ENCODE data around the gene GPR143.

Gene GPR143

GRCh38 chrX:9767375-9767774 lies 1.7 kb upstream of the GPR143 start:
- no peak for DNase-seq

DNA sequence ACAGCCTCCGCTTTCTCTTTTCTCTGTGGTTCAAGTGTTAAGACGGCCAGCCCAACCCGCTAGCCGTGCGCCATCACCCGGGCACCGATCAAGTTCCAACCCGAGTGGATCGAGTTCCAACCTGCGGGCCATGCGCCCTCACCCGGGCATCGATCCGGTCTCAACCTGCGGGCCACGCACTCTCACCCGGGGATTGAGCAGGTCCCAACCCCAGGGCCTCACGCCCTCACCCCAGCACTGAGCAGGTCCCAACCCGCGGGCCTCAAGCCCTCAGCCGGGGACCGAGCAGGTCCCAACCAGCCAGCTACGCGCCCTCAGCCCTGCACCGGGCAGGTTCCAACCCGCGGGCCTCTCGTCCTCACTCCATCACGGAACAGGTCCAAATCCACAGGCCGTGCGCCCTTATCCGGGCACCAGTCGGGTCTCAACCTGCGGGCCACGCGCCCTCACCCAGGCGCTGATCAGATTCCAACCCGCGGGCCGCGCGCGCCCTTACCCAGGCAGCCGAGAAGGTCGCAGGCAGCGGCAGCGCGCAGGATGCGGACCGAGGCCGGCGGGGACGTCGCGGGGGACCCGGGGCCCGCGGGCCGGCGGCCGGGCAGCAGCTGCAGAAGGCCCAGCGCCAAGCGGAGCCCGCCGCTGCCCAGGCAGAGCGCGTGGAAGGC lies 443 bp downstream of the GPR143 start:
- no peak for DNase-seq

- DNase-seq = no peak
These were observed 6.3 kb downstream of the GPR143 start for GRCh38 chrX:9759337-9759736.

DNA sequence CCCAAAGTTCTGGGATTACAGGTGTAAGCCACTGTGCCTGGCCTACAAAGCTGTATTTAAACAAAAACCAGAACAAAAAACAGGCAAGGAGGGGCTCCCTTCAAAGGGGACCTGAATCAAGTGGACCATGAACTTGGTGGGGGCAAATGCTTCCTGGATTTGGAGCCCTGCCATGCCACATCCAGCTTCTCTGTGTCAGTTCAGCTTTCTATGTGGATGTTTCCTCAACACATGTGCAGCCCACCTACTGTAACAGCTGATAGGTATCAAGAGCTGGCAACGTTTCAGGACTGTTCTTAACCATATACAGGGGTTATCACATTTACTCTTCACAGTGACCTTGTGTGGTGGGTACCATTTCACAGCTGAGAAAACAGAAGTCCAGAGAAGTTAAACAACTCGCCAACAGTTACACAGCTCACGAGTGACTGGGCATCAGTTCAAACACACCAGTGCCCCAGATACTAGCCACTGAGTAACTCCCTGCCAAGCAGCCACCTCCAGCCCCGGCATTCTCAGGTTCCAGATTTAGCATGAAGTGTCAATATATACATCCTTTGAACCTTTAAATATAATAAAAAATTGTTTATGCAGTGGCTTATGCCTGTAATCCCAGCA lies 7.5 kb downstream of the GPR143 start:
- DNase-seq = no peak

- DNase-seq = no peak
These were observed 8.3 kb downstream of the GPR143 start for GRCh38 chrX:9757366-9757765.

- DNase-seq = no peak
These were observed 16.4 kb downstream of the GPR143 start for GRCh38 chrX:9749146-9749692.

DNA sequence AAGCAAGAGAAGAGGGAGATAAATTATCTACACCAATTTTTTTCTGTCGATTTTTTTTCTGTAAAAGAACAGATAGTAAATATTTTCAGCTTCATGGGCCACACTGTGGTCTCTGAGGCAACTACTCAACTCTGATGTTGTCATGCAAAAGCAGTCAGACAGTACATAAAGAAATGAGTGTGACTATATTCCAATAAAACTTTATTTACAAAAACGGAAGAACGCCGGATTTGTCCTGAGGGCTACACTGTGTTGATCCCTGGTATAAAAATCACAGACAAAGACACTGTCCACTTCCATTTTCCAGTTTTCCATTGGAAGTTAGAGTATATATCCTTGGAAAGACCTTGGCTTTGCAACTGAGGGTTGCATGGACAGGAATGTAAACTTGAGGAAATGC lies 18.0 kb downstream of the GPR143 start:
- DNase-seq = no peak

- peak; percentile 57 for DNase-seq
These were observed 19.3 kb downstream of the GPR143 start for GRCh38 chrX:9746148-9746888.

DNA sequence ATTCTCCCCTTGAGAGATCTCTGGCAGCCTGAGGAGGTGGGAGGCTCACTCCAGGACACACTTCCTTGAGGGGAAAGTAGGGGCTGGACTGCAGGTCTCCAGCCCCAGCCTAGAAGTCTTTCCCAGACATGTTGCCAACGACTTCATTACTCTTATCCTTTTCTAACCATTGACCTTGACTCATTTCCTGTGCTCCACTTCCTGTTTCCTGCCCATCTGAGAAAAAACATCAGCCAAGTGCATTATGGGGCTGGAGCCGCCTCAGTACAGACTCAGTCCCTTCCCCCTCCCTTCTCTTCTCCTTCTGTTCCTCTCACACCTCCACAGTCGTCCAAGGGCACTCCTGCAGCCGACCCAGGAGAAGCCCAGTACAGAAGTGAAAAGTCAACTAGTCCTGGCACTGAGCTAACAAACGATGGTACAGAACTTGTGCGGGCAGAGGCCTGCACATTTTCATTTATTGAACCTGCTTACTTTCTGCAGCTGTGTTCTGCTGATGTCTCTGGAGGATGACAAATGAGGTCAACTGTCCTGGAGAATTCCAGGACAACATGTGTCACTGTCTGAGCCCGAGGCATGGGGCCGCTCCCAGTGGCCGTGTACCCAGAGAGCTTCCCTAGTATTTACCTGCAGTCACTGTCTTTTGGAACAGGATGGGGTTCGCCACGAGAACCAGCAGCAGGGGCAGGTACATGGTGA lies 20.1 kb downstream of the GPR143 start:
- DNase-seq = peak; percentile 11

DNA sequence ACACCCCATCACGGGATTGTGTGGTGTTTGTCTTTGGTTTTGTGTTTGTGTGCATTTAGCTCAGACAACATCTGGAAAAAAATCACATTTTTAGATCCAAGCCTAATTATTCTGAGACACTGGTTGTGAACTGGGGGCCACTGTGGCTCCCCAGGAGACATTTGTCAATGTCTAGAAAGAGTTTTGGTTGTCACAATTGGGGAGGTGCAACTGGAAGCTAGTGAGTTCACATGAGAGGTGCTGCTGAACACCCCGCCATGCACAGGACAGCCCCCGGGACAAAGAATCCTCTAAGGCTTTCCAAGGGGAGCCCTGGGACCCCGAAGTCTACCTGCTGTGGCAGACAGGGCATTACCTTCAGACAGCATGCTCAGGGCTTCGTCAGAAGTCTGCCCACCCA lies 26.5 kb downstream of the GPR143 start:
- DNase-seq = no peak

DNA sequence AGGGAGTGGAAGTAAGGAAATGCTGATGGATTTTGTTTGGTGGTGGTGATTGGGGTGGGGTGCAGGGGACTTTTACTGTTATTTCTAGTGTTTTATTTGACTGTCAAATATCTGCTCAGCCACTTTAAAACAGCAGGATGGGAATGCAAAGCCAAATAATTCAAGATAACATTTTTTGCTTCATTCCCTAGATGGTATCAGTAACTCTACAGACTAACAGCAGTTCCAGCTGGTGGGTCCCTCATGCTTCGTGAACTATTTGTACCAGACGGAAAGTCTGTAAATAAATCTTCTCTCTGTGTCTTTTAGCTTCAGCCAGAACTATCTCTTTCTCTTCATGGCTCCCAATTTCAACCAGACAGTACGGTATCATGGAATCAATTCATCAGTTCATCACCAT lies 27.5 kb downstream of the GPR143 start:
- DNase-seq = no peak

DNA sequence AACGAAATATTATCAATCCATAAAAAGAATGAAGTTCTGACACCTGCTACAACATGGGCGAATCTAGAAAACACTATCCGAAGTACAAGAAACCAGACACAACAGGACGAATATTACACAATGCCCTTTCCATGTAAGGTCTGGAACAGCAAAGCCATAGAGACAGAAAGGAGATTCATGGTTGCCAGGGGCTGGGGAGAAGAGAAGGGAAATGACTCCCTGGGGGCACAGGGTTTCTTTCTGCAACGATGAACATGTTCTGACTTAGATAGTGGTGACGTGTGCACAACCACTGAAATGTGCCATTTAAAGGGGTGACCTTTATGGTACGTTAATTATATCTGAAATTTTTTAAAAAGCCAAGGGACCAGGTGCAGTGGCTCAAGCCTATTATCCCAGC lies 28.3 kb downstream of the GPR143 start:
- DNase-seq = no peak

GRCh38 chrX:9730752-9731151 lies 34.9 kb downstream of the GPR143 start:
- DNase-seq = no peak

- DNase-seq = no peak
These were observed 35.6 kb downstream of the GPR143 start for GRCh38 chrX:9730078-9730477.

DNA sequence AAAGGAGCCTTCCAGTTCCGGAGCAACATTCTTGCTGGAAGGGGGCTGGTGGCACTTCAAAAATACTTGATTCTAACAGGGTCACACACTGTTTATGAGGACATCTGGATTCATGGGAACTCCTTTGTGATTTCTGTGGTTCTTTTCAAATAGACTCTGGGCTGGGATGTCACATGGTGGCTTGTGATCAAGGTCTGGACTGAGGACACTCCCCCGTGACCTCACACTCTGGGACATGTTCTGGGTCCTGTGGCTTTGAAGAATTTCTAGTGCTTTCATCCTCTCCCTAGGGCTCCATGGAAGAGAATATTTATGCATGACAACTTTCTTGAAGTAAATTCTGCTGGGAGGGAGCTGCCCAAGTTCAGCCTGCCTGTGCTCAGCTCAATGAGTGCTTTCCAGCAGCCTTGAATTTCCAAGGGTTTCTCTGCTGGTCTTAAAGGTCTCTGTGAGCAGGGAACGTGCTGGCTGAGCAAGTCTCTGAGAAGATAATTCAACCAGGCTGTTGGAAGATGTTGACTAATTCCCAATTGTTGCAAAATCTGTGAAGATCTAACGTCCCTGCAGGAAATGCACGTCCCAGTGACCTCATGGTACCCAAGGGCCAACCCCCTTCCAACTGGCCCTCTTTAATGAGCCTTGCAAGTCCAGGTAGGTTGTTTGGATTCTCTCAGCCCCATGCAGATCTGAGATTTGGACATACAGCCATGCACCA lies 36.3 kb downstream of the GPR143 start:
- peak; percentile 13 for DNase-seq

DNA sequence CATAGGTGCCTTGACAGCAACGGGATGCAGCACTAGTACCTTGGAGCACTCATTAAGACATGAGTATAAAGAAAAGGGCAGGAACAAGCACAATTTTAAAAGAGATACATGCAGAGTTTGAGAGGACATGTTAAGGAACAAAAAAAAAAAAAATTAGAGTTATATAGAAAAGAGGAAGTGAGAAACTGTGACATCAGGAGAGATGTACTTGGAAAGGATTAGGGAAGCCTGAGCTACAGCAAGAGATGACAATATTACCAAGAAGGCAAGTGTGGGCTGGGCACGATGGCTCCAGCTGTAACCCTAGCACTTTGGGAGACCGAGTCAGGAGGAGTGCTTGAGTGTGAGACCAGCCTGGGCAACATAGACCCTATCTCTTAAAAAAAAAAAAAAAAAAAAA lies 37.4 kb downstream of the GPR143 start:
- no peak for DNase-seq

DNA sequence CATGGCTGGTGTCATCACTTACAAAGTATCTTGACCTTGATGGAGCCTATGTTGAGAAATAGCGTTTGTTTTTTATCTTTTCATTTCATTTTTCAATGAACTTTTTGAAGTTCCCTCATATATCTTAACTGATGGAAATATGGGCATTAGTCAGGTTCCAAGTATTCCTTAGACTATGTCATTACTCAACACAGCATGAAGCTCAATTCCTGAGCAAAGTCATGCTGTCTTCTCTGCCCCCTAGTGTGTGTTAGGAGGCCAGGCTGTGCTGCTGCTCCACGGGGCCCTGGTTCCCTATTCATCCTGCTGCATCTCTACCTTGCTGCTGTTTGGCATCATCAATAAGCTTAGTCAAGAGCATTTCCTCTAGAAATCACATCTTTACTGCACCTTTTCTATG lies 40.9 kb downstream of the GPR143 start:
- peak; percentile 8 for DNase-seq

DNA sequence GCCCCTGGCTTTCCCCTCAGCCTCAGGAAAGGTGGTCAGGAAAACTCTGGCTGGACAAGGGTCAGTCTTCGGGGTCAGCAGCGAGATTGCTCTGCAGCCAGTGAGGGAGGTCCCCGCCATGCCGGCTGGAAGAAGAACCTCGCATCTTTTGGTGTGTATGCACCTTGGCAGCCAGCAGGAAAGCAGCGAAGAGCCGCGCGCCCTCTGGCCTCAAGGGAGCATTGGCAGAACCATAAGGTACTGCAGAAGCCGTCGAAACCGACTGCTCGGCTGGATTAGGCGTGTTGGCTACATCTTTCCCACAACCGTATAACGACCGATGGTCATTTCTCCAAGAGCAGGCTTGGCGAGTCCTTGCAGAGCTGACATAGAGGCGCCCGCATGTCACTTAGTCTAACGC lies 48.3 kb downstream of the GPR143 start:
- no peak for DNase-seq

DNA sequence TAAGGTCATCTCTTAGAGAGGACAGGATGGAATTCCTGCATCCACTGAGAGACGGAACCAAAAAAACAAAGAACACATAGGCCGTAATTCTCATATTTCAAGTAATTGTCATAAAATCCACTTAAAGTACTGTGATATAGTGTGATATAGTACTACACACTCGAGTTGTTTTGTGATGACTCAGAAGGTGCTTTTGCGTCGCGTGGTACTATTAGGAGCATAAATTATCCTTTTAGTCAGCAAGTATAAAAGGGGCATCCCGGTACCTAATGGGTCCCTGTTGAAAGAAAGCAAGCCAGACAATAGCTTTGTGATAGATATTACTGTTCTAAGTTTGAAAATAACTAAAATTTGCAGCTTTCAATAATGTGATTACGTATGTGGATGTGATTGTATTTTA lies 55.3 kb downstream of the GPR143 start:
- peak; percentile 11 for DNase-seq

DNA sequence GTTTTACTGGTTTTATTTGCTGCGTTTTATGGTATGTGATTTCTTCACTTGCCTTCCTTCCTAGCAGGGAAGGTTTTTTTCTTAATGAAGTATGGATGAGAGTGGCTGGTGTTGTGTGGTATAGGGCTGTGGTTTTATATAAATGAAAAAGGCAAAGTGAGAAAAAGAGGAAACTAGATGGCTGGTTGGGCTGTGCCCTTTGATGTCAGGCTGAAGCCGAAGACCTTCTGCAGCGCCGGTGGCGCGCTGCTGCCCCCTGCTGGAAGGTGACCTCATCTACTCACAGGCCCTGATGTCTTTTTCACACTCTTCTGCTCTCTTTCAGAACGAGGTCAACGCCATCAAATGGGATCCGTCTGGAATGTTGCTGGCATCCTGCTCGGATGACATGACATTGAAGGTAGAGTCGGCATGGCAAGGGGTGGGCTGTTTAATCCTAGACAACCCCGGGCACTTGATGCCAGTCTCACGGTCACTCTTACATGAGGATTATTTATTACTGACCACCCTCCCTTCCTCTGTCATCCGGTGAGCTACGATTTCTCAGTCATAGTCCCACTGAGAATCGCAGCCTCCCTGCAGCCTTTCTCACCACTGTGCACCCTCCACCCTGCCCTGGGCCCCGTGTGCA lies 56.6 kb downstream of the GPR143 start:
- peak; percentile 56 for DNase-seq

DNA sequence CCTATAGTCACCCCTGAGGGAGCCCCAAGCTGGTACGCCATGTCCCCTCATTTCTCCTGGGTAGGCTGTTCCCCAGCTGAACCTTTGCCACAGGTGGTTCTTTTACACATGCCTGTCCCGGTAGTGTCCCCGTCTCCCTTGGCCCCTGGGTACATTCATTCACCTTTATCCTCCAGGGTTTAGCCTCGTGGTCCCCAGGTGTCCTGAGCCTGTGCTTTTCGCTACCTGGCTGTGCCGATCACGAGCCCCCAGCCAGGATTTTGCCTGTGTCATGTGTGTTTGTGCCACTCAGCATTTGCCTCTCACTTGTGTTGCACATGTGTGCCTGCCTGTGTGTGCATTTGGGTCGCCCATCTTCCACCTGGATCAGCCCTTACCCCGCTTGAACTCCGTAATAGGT lies 57.6 kb downstream of the GPR143 start:
- DNase-seq = no peak

Data from fibroblast of skin of right quadriceps (primary cell).